ENCODE results near the gene RPL10A.

RPL10A gene

GRCh38 chr6:35493307-35493983 lies 25.2 kb downstream of the RPL10A start:
- no peak for DNase-seq

GRCh38 chr6:35494161-35494563 lies 26.0 kb downstream of the RPL10A start:
- DNase-seq, result no peak

GRCh38 chr6:35495258-35496035 lies 27.2 kb downstream of the RPL10A start:
- DNase-seq, result no peak

GRCh38 chr6:35496036-35496840 lies 28.0 kb downstream of the RPL10A start:
- DNase-seq, result no peak

GRCh38 chr6:35496841-35497570 lies 28.8 kb downstream of the RPL10A start, which contains the start of gene TEAD3:
TSS of gene TEAD3 (minus strand) at chr6:35497079.
- DNase-seq, result peak; percentile 51

GRCh38 chr6:35497571-35498421 lies 29.6 kb downstream of the RPL10A start:
- DNase-seq, result peak; percentile 45

- DNase-seq, result no peak
These were observed 30.3 kb downstream of the RPL10A start for GRCh38 chr6:35498422-35499067.

GRCh38 chr6:35499372-35499771 lies 31.2 kb downstream of the RPL10A start:
- no peak for DNase-seq

GRCh38 chr6:35500782-35501181 lies 32.6 kb downstream of the RPL10A start:
- no peak for DNase-seq

- DNase-seq, result no peak
These were observed 33.6 kb downstream of the RPL10A start for GRCh38 chr6:35501784-35502183.

GRCh38 chr6:35503534-35503933 lies 35.3 kb downstream of the RPL10A start:
- DNase-seq, result no peak

GRCh38 chr6:35505999-35506412 lies 37.8 kb downstream of the RPL10A start:
- no peak for DNase-seq

GRCh38 chr6:35506536-35506935 lies 38.3 kb downstream of the RPL10A start:
- no peak for DNase-seq

GRCh38 chr6:35507221-35507620 lies 39.0 kb downstream of the RPL10A start:
- no peak for DNase-seq

GRCh38 chr6:35508027-35508426 lies 39.8 kb downstream of the RPL10A start:
- DNase-seq, result no peak

GRCh38 chr6:35508542-35508941 lies 40.3 kb downstream of the RPL10A start:
- no peak for DNase-seq

- DNase-seq, result no peak
These were observed 42.8 kb downstream of the RPL10A start for GRCh38 chr6:35510916-35511561.

- DNase-seq, result no peak
These were observed 43.4 kb downstream of the RPL10A start for GRCh38 chr6:35511562-35511941.

- no peak for DNase-seq
These were observed 43.8 kb downstream of the RPL10A start for GRCh38 chr6:35512006-35512405.

GRCh38 chr6:35512740-35513139 lies 44.5 kb downstream of the RPL10A start, which contains the start of gene TULP1:
TSS of gene TULP1 (minus strand) at chr6:35512896. CDS start at chr6:35512858, 38 bp downstream.
- no peak for DNase-seq

- no peak for DNase-seq
These were observed 46.4 kb downstream of the RPL10A start for GRCh38 chr6:35514587-35514986.

All from stimulated activated naive CD4-positive, alpha-beta T cell treated with Interleukin-2 at 50 U/mL for 16 hours (primary cell).